RWPE1 (cell line): ENCODE data around the gene XRN2.

Experiments
- CTCF ChIA-PET: fragments of 350-600 bp; sonication (Branson Sonifier 250); formaldehyde crosslinking; extraction: SDS; loops from one replicate; lab custom pipeline; 2021; lab: Yijun Ruan, JAX
- POLR2A ChIA-PET: fragments of 400-600 bp; formaldehyde crosslinking; extraction: SDS; loops from one replicate; lab custom pipeline; 2020; ENCODE audit warnings: antibody characterized with exemption; ENCODE audit not compliant: low non-redundant PET; lab: Yijun Ruan, JAX
- DNase-seq: peaks from one replicate; pipeline ENCODE4 v3.0.0; 2012; ENCODE audit warnings: low spot score
- H3K27ac ChIP-seq: fragments of 450-650 bp; 2 replicates; pipeline ENCODE4 v1.5.1; 2017
- CTCF ChIP-seq: fragments of 450-650 bp; conservative IDR thresholded peaks from 2 replicates; pipeline ENCODE4 v1.5.1; 2017; ENCODE audit warnings: low read depth, mild to moderate bottlenecking

Gene XRN2

GRCh38 chr20:21384308-21384892, 81.3 kb downstream of the XRN2 start:
- TF ChIP-seq CTCF: no peak
- ChIA-PET CTCF (interaction anchor here (1.0 kb wide), 1 partner anchor 148 kb away, joined by 5 read pairs; no protein-coding TSS in a partner anchor), POLR2A (no interaction called here)
- no peak for DNase-seq
- H3K27ac ChIP-seq: no peak overlapping the region

- no peak overlapping the region for H3K27ac ChIP-seq
- no peak for DNase-seq
- TF ChIP-seq CTCF: no peak
- ChIA-PET CTCF (interaction anchor here (0.5 kb wide), 1 partner anchor 522 kb away, joined by 3 read pairs; no protein-coding TSS in a partner anchor), POLR2A (no interaction called here)
Measured at GRCh38 chr20:21386111-21386510, 83.0 kb downstream of the XRN2 start.

- H3K27ac ChIP-seq: no peak overlapping the region
- TF ChIP-seq CTCF: no peak
- no peak for DNase-seq
- ChIA-PET CTCF (interaction anchor here (1.0 kb wide), 1 partner anchor 117 kb away, joined by 3 read pairs; no protein-coding TSS in a partner anchor), POLR2A (no interaction called here)
Measured at GRCh38 chr20:21387528-21387927, 84.4 kb downstream of the XRN2 start.

- POLR2A ChIA-PET: no interaction called here
- DNase-seq: no peak
- no peak overlapping the region for H3K27ac ChIP-seq
- CTCF ChIA-PET: no interaction called here
- no peak for TF ChIP-seq CTCF
Measured at GRCh38 chr20:21388566-21388965, 85.4 kb downstream of the XRN2 start.

- no peak for DNase-seq
- ChIA-PET POLR2A (no interaction called here), CTCF (no interaction called here)
- H3K27ac ChIP-seq: no peak overlapping the region
- no peak for TF ChIP-seq CTCF
Measured at GRCh38 chr20:21389368-21389767, 86.2 kb downstream of the XRN2 start.

- CTCF ChIA-PET: no interaction called here
- no peak for DNase-seq
Measured at GRCh38 chr20:21390768-21391167, 87.6 kb downstream of the XRN2 start.

More at GRCh38 chr20:21390768-21391167, 87.6 kb downstream of the XRN2 start:
- POLR2A ChIA-PET: no interaction called here
- no peak for TF ChIP-seq CTCF
- no peak overlapping the region for H3K27ac ChIP-seq
